OCI-LY3 (cell line): ENCODE measurements around the gene NCR3LG1.
"Not testable (repeated sequence)": the region's sequence is repeated elsewhere in the genome, so short reads cannot be mapped to it uniquely, and the experiment has no call there.

Experiments
- H2AFZ ChIP-seq: fragments of 200-600, 300-600 bp; shearing (Covaris generic); 2 replicates; pipeline ENCODE4 v1.6.0; 2014; ENCODE audit warnings: antibody characterized with exemption, low read depth, low read length
- H3K27ac ChIP-seq: fragments of 200-600, 300-600 bp; sonication (generic); 2 replicates; pipeline ENCODE4 v1.5.1; 2014; ENCODE audit warnings: mild to moderate bottlenecking, low read length, moderate library complexity, mixed read lengths
- H3K27me3 ChIP-seq: fragments of 200-600, 300-600 bp; sonication (generic); 2 replicates; pipeline ENCODE4 v1.6.1; 2014; ENCODE audit warnings: low read depth, low read length, mixed read lengths
- H3K36me3 ChIP-seq: fragments of 200-600, 300-600 bp; sonication (generic); replicated peaks from 2 replicates; pipeline ENCODE3; 2014; ENCODE audit warnings: low read depth, low read length, mixed read lengths
- H3K4me1 ChIP-seq: fragments of 300-600, 200-600 bp; sonication (generic); 2 replicates; pipeline ENCODE4 v1.6.1; 2014; ENCODE audit warnings: low read length, mixed read lengths
- H3K4me2 ChIP-seq: fragments of 200-600, 300-600 bp; sonication (generic); 2 replicates; pipeline ENCODE4 v1.6.1; 2014; ENCODE audit warnings: low read length, mixed read lengths
- H3K4me3 ChIP-seq: fragments of 300-600, 200-600 bp; sonication (generic); 2 replicates; pipeline ENCODE4 v1.5.1; 2014; ENCODE audit warnings: antibody characterized with exemption, mild to moderate bottlenecking, low read length, moderate library complexity
- H3K79me2 ChIP-seq: fragments of 300-600, 200-600 bp; shearing (Covaris generic); 2 replicates; pipeline ENCODE4 v1.6.1; 2014; ENCODE audit warnings: mild to moderate bottlenecking, low read length, mixed read lengths
- H3K9ac ChIP-seq: fragments of 300-600, 200-600 bp; shearing (Covaris generic); 2 replicates; pipeline ENCODE4 v1.6.0; 2014; ENCODE audit warnings: mild to moderate bottlenecking, low read length, moderate library complexity
- H3K9me3 ChIP-seq: fragments of 200-600, 300-600 bp; shearing (Covaris generic); 2 replicates; pipeline ENCODE4 v1.6.1; 2014; ENCODE audit warnings: low read length, mixed read lengths; ENCODE audit not compliant: insufficient read depth
- H4K20me1 ChIP-seq: fragments of 200-600, 300-600 bp; sonication (generic); 2 replicates; pipeline ENCODE4 v1.6.1; 2016; ENCODE audit warnings: low read length, mixed read lengths; ENCODE audit not compliant: insufficient read depth
- CTCF ChIP-seq: fragments of 200-600, 300-600 bp; sonication (generic); IDR thresholded peaks from 2 replicates; pipeline ENCODE4 v1.5.1; 2014; ENCODE audit warnings: antibody characterized with exemption, low read length, low read depth
- EZH2phosphoT487 ChIP-seq: fragments of 200-600 bp; shearing (Covaris generic); IDR thresholded peaks from 2 replicates; pipeline ENCODE4 v1.6.1; 2018; ENCODE audit warnings: antibody characterized with exemption, mixed run types, low read depth

Gene NCR3LG1

GRCh38 chr11:17416492-17416891 lies 64.9 kb downstream of the NCR3LG1 start:
- H3K4me3 ChIP-seq = no peak overlapping the region
- no peaks in the 10 kb centered on the region for H3K79me2 ChIP-seq
- no peak overlapping the region for H3K27ac ChIP-seq
- TF ChIP-seq EZH2phosphoT487 (no peak), CTCF (no peak)
- H4K20me1 ChIP-seq = no peaks in the 10 kb centered on the region
- peaks cover 55% of the 10 kb centered on the region for H3K27me3 ChIP-seq
- H2AFZ ChIP-seq = no peak overlapping the region
- no peaks in the 10 kb centered on the region for H3K36me3 ChIP-seq
- H3K9me3 ChIP-seq = no peaks in the 10 kb centered on the region
- H3K9ac ChIP-seq = no peak overlapping the region
- H3K4me2 ChIP-seq = no peak overlapping the region
- H3K4me1 ChIP-seq = no peaks in the 10 kb centered on the region

GRCh38 chr11:17418444-17419081 lies 67.0 kb downstream of the NCR3LG1 start:
- Histone ChIP-seq H3K4me3 (no peak overlapping the region), H3K9ac (no peak overlapping the region), H3K36me3 (no peaks in the 10 kb centered on the region), H3K9me3 (no peaks in the 10 kb centered on the region), H3K27ac (no peak overlapping the region), H3K27me3 (peaks cover 61% of the 10 kb centered on the region), H2AFZ (no peak overlapping the region), H3K4me2 (no peak overlapping the region), H4K20me1 (no peaks in the 10 kb centered on the region), H3K4me1 (no peaks in the 10 kb centered on the region), H3K79me2 (no peaks in the 10 kb centered on the region)
- TF ChIP-seq CTCF (no peak), EZH2phosphoT487 (no peak)

GRCh38 chr11:17421781-17422180 lies 70.2 kb downstream of the NCR3LG1 start:
- H3K27ac ChIP-seq = no peak overlapping the region
- H3K4me3 ChIP-seq = no peak overlapping the region
- H2AFZ ChIP-seq = no peak overlapping the region
- H3K9ac ChIP-seq = no peak overlapping the region
- peaks cover 52% of the 10 kb centered on the region for H3K27me3 ChIP-seq
- H3K79me2 ChIP-seq = no peaks in the 10 kb centered on the region
- H4K20me1 ChIP-seq = no peaks in the 10 kb centered on the region
- H3K4me2 ChIP-seq = no peak overlapping the region
- TF ChIP-seq EZH2phosphoT487 (no peak), CTCF (no peak)
- H3K4me1 ChIP-seq = no peaks in the 10 kb centered on the region
- no peaks in the 10 kb centered on the region for H3K9me3 ChIP-seq
- H3K36me3 ChIP-seq = no peaks in the 10 kb centered on the region

GRCh38 chr11:17423533-17424310 lies 72.1 kb downstream of the NCR3LG1 start:
- Histone ChIP-seq H4K20me1 (no peaks in the 10 kb centered on the region), H3K9me3 (no peaks in the 10 kb centered on the region), H2AFZ (no peak overlapping the region), H3K27ac (no peak overlapping the region), H3K4me1 (no peaks in the 10 kb centered on the region), H3K79me2 (no peaks in the 10 kb centered on the region), H3K4me3 (no peak overlapping the region), H3K36me3 (no peaks in the 10 kb centered on the region), H3K27me3 (peaks cover 39% of the 10 kb centered on the region), H3K4me2 (no peak overlapping the region), H3K9ac (no peak overlapping the region)
- no peak for TF ChIP-seq CTCF
- no peak for TF ChIP-seq EZH2phosphoT487

GRCh38 chr11:17426233-17426632 lies 74.6 kb downstream of the NCR3LG1 start:
- H3K9ac ChIP-seq, H3K4me3 ChIP-seq: not testable (repeated sequence)

More at GRCh38 chr11:17426233-17426632, 74.6 kb downstream of the NCR3LG1 start:
- not testable (repeated sequence) for H3K79me2 ChIP-seq, H3K4me2 ChIP-seq, H3K27ac ChIP-seq, H4K20me1 ChIP-seq, H3K4me1 ChIP-seq, H3K36me3 ChIP-seq, H3K9me3 ChIP-seq, H2AFZ ChIP-seq
- peaks cover 15% of the 10 kb centered on the region for H3K27me3 ChIP-seq
